ENCODE measurements around the gene INKA2. TPM values are rescaled to one million over a fixed set of nuclear protein-coding genes. Genes with fewer than 3 reads are reported as not detected.

Gene INKA2
- total and polyA plus RNA-seq, 11 donors = 9.0 to 33.2 (median 14.0) TPM

DNA sequence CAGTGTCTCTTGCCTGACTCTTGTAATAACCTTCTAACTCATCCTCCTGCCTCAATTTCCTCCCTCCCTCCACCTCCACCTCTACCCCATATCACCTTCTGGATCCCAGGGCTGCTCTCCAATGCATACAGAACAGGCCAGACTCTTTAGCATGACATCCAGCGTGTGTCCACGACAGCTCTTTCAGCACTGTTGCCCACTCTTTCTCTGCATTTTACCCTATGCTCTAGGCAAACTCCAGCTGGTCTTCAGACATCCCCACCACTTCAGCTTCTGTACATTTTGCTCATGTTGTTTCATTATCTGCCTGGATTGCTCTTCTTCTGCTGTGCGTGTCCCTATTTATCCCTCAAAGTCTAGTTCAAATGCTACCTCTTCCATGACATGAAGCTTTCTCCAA is 4.8 kb downstream of the INKA2 start:
- no peaks in the 10 kb centered on the region for H3K27me3 ChIP-seq
- no peak for DNase-seq
- intact Hi-C loops (cut with DNase I) = loop anchor here in 1 of 10 donors (2.0 kb wide), 1 partner anchor 14 kb away; no protein-coding TSS in a partner anchor
- H3K4me1 ChIP-seq = peaks cover 23 to 91% (median 81%) of the 10 kb centered on the region in 12 donors
- H3K36me3 ChIP-seq = peaks cover 0 to 8% (median 4%) of the 10 kb centered on the region in 9 donors
- H3K9me3 ChIP-seq = no peaks in the 10 kb centered on the region
- TF ChIP-seq POLR2A (IDR thresholded peaks at IDR 0.05) (no peak), CTCF (IDR thresholded peaks at IDR 0.05) (no peak)
- no peak for ATAC-seq
- H3K27ac ChIP-seq = peak overlapping the region; percentile 31 to 100 (median 78)
- WGBS, 4 donors = 80 to 87% (median 85%) methylated on average over 3 of the region's 3 CpGs
- no peak overlapping the region for H3K4me3 ChIP-seq

GRCh38 chr1:111733992-111734341 is 5.2 kb downstream of the INKA2 start:
- H3K9me3 ChIP-seq = no peaks in the 10 kb centered on the region
- 57 to 70% (median 62%) methylated on average over 5 of the region's 5 CpGs for WGBS, 4 donors
- DNase-seq (no peak), ATAC-seq (peak in 1 of 4 donors; percentile 2)
- H3K27me3 ChIP-seq = no peaks in the 10 kb centered on the region
- peak overlapping the region in 2 of 12 donors; percentile 26 to 28 for H3K4me3 ChIP-seq
- intact Hi-C loops (cut with DNase I) = loop anchor here in 1 of 10 donors (2.0 kb wide), 1 partner anchor 13 kb away; no protein-coding TSS in a partner anchor
- H3K4me1 ChIP-seq = peaks cover 23 to 95% (median 85%) of the 10 kb centered on the region in 12 donors
- peak overlapping the region; percentile 31 to 100 (median 78) for H3K27ac ChIP-seq
- no peak for TF ChIP-seq POLR2A (IDR thresholded peaks at IDR 0.05)
- TF ChIP-seq CTCF (IDR thresholded peaks at IDR 0.05) = no peak
- H3K36me3 ChIP-seq = peaks cover 0 to 8% (median 4%) of the 10 kb centered on the region in 9 donors

DNA sequence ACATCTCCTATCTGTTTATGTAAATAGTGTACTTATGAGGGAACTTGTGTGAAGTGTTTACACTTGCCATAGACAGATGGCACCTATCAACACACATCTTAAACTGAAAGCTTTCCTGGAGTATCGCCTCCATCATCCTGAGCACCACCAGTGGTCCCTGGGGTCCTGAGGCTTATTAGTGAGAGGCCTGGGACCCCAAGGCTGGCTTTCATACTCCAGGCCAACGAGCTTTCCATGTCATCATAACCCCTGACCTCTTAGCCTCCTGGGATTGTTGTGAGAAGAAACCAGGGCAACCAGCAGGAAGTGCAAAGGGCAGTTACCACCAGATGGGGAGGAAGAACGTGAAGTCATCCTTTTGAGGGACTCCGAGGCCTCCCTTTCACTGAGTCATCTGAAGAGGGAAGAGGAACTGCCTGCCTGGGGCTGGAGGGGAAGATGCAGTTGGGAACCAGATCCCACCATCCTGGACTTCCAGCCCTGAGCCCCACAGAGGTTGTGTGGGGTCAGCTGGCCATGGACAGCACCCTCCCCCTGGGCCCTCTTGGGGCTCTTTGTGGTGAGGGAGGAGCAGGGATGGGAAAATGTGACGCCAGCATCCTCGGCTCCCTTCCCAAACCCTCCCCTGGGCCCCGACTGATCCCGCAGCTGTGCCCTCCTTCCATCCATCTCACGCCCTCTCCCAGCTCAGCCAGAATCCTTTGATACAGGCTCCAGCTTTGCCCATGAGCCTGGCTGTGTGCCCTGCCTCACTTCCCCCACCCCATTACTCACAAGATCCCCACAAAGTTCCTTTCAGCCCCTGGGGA is 5.8 kb downstream of the INKA2 start:
- peak; percentile 77 to 86 (median 81) for DNase-seq
- Histone ChIP-seq H3K9me3 (no peaks in the 10 kb centered on the region), H3K27me3 (no peaks in the 10 kb centered on the region), H3K27ac (peak overlapping the region; percentile 31 to 100 (median 78)), H3K4me1 (peaks cover 23 to 99% (median 88%) of the 10 kb centered on the region in 12 donors), H3K4me3 (peak overlapping the region in 2 of 12 donors; percentile 26 to 28), H3K36me3 (peaks cover 0 to 8% (median 4%) of the 10 kb centered on the region in 9 donors)
- intact Hi-C loops (cut with DNase I) = no loop called here
- no peak for TF ChIP-seq CTCF (IDR thresholded peaks at IDR 0.05)
- TF ChIP-seq POLR2A (IDR thresholded peaks at IDR 0.05) = peak in 1 of 2 donors; percentile 14
- WGBS, 4 donors = 36 to 55% (median 39%) methylated on average over 9 of the region's 9 CpGs
- peak; percentile 16 to 73 (median 62) for ATAC-seq

DNA sequence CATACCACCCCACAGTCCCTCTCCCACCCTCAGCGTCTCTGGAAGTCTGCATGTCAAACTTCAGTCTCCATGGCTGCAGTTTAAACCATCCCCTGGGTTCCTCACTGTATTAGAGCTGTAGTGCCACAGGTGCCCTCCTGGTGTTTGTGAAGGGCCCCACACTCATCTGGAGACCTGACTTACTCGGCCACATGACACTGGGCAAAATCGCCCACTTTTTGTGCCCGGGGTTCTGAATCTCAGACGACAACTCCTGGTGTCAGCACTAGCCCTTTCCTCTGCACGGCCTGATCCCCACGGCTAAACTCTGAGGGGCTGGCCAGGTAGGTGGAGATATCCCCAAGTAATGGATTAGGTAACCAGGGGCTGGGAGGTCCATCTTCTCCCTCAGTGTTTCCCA is 6.5 kb downstream of the INKA2 start:
- Histone ChIP-seq H3K36me3 (peaks cover 0 to 8% (median 4%) of the 10 kb centered on the region in 9 donors), H3K4me3 (no peak overlapping the region), H3K27ac (peak overlapping the region in 11 of 12 donors; percentile 66 to 100 (median 78)), H3K27me3 (no peaks in the 10 kb centered on the region), H3K9me3 (no peaks in the 10 kb centered on the region), H3K4me1 (peaks cover 23 to 99% (median 84%) of the 10 kb centered on the region in 12 donors)
- 85 to 91% (median 90%) methylated on average over 7 of the region's 7 CpGs for WGBS, 4 donors
- no peak for ATAC-seq
- no peak for TF ChIP-seq CTCF (IDR thresholded peaks at IDR 0.05)
- TF ChIP-seq POLR2A (IDR thresholded peaks at IDR 0.05) = no peak
- DNase-seq = no peak
- intact Hi-C loops (cut with DNase I) = no loop called here
